ENCODE results near the gene SLC25A38. TPM values are rescaled to one million over a fixed set of nuclear protein-coding genes. Genes with fewer than 3 reads are reported as not detected.

Gene SLC25A38
- total RNA-seq, 1 donor from 2014 or later: 27.9 TPM

DNA sequence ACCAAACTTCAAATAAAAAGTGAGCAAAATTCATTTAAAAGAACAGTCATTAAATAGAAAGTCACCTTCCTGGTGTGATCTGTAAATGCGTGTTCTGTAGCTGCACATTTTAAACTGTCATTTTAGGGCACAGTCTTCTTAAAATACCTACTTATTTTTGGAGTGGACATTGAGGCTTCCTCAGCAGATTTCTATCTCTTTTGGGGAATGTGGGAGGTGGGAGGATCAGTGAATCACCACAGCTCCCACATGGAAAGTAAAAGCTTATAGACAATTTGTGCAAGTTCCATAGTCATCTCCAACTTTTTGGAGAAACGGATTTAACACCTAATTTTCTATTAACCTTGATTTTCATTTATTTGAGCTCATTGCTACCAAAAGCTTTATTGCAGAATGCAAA lies 63.3 kb downstream of the SLC25A38 start:
- H3K4me1 Mint-ChIP-seq (ENCODE audit: unreplicated experiment): peaks cover 2% of the 10 kb centered on the region
- H3K27me3 Mint-ChIP-seq (ENCODE audit: unreplicated experiment): peaks cover 11% of the 10 kb centered on the region
- no peak for DNase-seq (ENCODE audit: extremely low spot score, unreplicated experiment)
- H3K27ac Mint-ChIP-seq (ENCODE audit: unreplicated experiment): no peak overlapping the region
- TF ChIP-seq, protein P1, sequence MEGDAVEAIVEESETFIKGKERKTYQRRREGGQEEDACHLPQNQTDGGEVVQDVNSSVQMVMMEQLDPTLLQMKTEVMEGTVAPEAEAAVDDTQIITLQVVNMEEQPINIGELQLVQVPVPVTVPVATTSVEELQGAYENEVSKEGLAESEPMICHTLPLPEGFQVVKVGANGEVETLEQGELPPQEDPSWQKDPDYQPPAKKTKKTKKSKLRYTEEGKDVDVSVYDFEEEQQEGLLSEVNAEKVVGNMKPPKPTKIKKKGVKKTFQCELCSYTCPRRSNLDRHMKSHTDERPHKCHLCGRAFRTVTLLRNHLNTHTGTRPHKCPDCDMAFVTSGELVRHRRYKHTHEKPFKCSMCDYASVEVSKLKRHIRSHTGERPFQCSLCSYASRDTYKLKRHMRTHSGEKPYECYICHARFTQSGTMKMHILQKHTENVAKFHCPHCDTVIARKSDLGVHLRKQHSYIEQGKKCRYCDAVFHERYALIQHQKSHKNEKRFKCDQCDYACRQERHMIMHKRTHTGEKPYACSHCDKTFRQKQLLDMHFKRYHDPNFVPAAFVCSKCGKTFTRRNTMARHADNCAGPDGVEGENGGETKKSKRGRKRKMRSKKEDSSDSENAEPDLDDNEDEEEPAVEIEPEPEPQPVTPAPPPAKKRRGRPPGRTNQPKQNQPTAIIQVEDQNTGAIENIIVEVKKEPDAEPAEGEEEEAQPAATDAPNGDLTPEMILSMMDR (IDR thresholded peaks at IDR 0.05): no peak
- H3K36me3 Mint-ChIP-seq (ENCODE audit: unreplicated experiment): no peaks in the 10 kb centered on the region
- H3K4me3 Mint-ChIP-seq (ENCODE audit: unreplicated experiment): no peak overlapping the region
- no peaks in the 10 kb centered on the region for H3K9me3 Mint-ChIP-seq (ENCODE audit: unreplicated experiment)

Other genes starting within 250 kb of the SLC25A38 start
- gene CSRNP1, start 229.8 kb upstream of the SLC25A38 start, total RNA-seq: 12.8 and 15.1 TPM in 2 replicates
- not detected in 2 replicates for gene XIRP1, start 190.8 kb upstream of the SLC25A38 start, total RNA-seq
- gene CX3CR1, start 103.3 kb upstream of the SLC25A38 start, total RNA-seq: not detected in 2 replicates
- gene CCR8, start 53.7 kb upstream of the SLC25A38 start, total RNA-seq: not detected in 2 replicates
- 991 and 1,002 TPM in 2 replicates for gene RPSA, start 23.4 kb downstream of the SLC25A38 start, total RNA-seq
- gene MOBP, start 84.3 kb downstream of the SLC25A38 start, total RNA-seq: not detected in 2 replicates